ENCODE results near the gene GNAS. TPM values are rescaled to one million over a fixed set of nuclear protein-coding genes. Genes with fewer than 3 reads are reported as not detected.

Gene GNAS
- total RNA-seq, 1 donor, result 366 TPM

DNA sequence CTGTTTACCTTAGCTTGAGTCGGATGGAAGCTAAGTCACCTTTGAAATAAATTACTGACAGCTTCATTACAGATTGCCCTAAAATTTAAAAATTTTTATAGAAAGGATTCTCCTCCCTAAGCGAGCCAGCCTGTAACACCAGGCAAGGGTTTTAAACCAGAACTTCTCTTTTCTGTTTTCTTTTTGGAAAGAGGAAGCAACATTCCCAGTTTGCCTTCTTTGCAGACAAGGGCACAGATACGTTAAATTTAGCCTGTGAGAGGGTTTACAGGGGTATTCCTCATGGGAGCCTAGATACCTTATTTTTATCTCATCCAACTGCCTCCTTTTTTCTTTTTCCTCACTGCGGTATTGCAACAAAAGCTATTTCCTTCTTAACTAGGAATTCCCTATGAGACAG is 45.0 kb downstream of the GNAS start:
- Histone ChIP-seq H3K4me1 (ENCODE audit: insufficient read depth, low read length) (peaks cover 36% of the 10 kb centered on the region), H3K79me2 (ENCODE audit: insufficient read depth, low read length) (peaks cover 100% of the 10 kb centered on the region), H3K9me3 (ENCODE audit: low read depth, low read length) (no peaks in the 10 kb centered on the region), H4K20me1 (ENCODE audit: insufficient read depth, low read length) (peaks cover 69% of the 10 kb centered on the region), H3K4me3 (ENCODE audit: insufficient read depth, low read length) (no peak overlapping the region), H3K27ac (ENCODE audit: low read depth, low read length) (no peak overlapping the region), H3K27me3 (ENCODE audit: insufficient read depth, low read length) (no peaks in the 10 kb centered on the region), H3K4me2 (ENCODE audit: insufficient read depth, low read length) (no peak overlapping the region), H2AFZ (ENCODE audit: low read length) (no peak overlapping the region), H3K36me3 (ENCODE audit: insufficient read depth, low read length) (peaks cover 32% of the 10 kb centered on the region)
- TF ChIP-seq, protein P1, sequence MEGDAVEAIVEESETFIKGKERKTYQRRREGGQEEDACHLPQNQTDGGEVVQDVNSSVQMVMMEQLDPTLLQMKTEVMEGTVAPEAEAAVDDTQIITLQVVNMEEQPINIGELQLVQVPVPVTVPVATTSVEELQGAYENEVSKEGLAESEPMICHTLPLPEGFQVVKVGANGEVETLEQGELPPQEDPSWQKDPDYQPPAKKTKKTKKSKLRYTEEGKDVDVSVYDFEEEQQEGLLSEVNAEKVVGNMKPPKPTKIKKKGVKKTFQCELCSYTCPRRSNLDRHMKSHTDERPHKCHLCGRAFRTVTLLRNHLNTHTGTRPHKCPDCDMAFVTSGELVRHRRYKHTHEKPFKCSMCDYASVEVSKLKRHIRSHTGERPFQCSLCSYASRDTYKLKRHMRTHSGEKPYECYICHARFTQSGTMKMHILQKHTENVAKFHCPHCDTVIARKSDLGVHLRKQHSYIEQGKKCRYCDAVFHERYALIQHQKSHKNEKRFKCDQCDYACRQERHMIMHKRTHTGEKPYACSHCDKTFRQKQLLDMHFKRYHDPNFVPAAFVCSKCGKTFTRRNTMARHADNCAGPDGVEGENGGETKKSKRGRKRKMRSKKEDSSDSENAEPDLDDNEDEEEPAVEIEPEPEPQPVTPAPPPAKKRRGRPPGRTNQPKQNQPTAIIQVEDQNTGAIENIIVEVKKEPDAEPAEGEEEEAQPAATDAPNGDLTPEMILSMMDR (IDR thresholded peaks at IDR 0.05; ENCODE audit: extremely low read depth, low read depth, low read length), result no peak
- DNase-seq (ENCODE audit: insufficient read length, low spot score, missing footprints), result no peak

DNA sequence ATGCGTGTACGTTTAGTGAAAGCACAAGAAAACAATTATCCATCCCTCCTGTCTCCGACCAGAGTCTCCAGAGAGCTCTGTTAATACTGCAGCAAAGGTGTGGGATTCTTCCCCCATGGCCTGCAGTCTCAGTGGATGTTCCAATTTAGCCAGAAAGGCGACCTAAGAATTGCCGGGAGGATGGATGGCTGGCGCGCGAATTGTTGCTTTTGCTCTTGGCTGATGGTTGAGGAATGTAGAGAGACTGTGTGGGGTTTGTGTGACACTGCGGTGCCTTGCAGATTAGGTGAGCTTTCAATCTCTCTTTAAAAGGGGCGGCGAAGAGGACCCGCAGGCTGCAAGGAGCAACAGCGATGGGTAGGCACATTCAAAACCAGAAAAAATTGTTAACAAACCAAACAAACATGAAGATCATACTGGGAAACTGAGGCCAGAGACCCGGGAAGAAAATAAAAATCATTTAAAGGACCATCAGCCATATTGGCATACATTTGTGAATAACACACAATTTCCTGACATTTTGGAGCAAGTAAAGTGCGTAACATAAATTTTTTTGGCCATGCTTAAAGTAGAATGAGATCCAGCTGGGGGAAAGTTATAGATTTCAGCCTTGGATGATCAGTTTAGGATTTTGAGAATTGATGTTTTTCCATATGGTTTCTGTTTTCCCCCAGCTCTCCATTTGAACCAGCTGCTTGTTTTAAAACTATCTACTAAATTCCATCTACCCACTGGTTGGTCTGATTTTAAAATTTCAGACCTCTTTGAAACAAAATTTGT is 46.3 kb downstream of the GNAS start:
- Histone ChIP-seq H3K27ac (ENCODE audit: low read depth, low read length) (no peak overlapping the region), H3K4me1 (ENCODE audit: insufficient read depth, low read length) (peaks cover 28% of the 10 kb centered on the region), H3K79me2 (ENCODE audit: insufficient read depth, low read length) (peaks cover 98% of the 10 kb centered on the region), H3K4me2 (ENCODE audit: insufficient read depth, low read length) (no peak overlapping the region), H4K20me1 (ENCODE audit: insufficient read depth, low read length) (peaks cover 68% of the 10 kb centered on the region), H3K27me3 (ENCODE audit: insufficient read depth, low read length) (no peaks in the 10 kb centered on the region), H3K9me3 (ENCODE audit: low read depth, low read length) (no peaks in the 10 kb centered on the region), H3K36me3 (ENCODE audit: insufficient read depth, low read length) (peaks cover 39% of the 10 kb centered on the region), H2AFZ (ENCODE audit: low read length) (no peak overlapping the region), H3K4me3 (ENCODE audit: insufficient read depth, low read length) (no peak overlapping the region)
- no peak for DNase-seq (ENCODE audit: insufficient read length, low spot score, missing footprints)
- TF ChIP-seq, protein P1 (IDR thresholded peaks at IDR 0.05; ENCODE audit: extremely low read depth, low read depth, low read length), result no peak

DNA sequence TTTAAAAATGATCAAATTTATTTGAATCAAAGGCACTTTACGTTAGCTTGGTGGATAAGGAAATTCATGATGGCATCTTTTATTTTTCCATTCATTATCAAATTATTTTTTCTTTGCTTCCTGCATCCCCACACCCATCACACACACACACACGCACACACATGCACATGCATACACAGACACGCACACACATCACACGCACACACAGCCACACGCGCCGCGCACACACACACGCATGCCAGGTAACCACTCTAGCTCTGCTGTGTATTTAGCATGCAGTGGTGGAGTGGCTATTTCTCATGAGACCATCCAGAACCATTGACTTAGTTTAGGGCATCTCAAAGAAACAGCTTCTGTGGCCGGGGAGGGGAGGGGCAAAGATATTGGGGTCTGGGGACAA is 47.0 kb downstream of the GNAS start:
- no peak for DNase-seq (ENCODE audit: insufficient read length, low spot score, missing footprints)
- Histone ChIP-seq H3K9me3 (ENCODE audit: low read depth, low read length) (no peaks in the 10 kb centered on the region), H3K79me2 (ENCODE audit: insufficient read depth, low read length) (peaks cover 97% of the 10 kb centered on the region), H3K4me3 (ENCODE audit: insufficient read depth, low read length) (no peak overlapping the region), H3K36me3 (ENCODE audit: insufficient read depth, low read length) (peaks cover 46% of the 10 kb centered on the region), H2AFZ (ENCODE audit: low read length) (no peak overlapping the region), H3K4me1 (ENCODE audit: insufficient read depth, low read length) (peaks cover 21% of the 10 kb centered on the region), H3K27me3 (ENCODE audit: insufficient read depth, low read length) (no peaks in the 10 kb centered on the region), H4K20me1 (ENCODE audit: insufficient read depth, low read length) (peaks cover 68% of the 10 kb centered on the region), H3K4me2 (ENCODE audit: insufficient read depth, low read length) (no peak overlapping the region), H3K27ac (ENCODE audit: low read depth, low read length) (no peak overlapping the region)
- TF ChIP-seq, protein P1 (IDR thresholded peaks at IDR 0.05; ENCODE audit: extremely low read depth, low read depth, low read length), result no peak

DNA sequence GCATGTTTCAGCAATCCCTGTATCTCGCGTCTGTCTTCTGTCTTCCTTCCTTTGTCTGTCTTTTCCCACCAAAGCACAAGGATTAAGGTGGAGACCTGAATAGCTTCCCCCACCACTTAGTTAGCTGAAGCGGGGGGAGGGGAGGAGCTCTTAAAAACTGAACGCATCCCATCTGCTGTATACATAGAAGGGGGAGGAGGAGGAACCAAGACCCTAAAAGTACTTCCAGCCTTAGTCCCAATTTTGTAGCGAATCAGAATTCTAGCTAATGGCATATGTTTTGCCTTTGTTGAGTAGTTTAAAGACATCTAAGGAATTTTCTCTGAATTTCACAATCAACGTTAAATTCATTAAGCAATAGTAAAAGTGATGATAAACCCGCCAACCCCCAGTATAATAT is 47.9 kb downstream of the GNAS start:
- DNase-seq (ENCODE audit: insufficient read length, low spot score, missing footprints), result no peak
- Histone ChIP-seq H3K36me3 (ENCODE audit: insufficient read depth, low read length) (peaks cover 54% of the 10 kb centered on the region), H2AFZ (ENCODE audit: low read length) (no peak overlapping the region), H3K27me3 (ENCODE audit: insufficient read depth, low read length) (no peaks in the 10 kb centered on the region), H3K9me3 (ENCODE audit: low read depth, low read length) (no peaks in the 10 kb centered on the region), H3K27ac (ENCODE audit: low read depth, low read length) (no peak overlapping the region), H4K20me1 (ENCODE audit: insufficient read depth, low read length) (peaks cover 59% of the 10 kb centered on the region), H3K79me2 (ENCODE audit: insufficient read depth, low read length) (peaks cover 96% of the 10 kb centered on the region), H3K4me3 (ENCODE audit: insufficient read depth, low read length) (no peak overlapping the region), H3K4me2 (ENCODE audit: insufficient read depth, low read length) (no peak overlapping the region), H3K4me1 (ENCODE audit: insufficient read depth, low read length) (peaks cover 12% of the 10 kb centered on the region)
- TF ChIP-seq, protein P1 (IDR thresholded peaks at IDR 0.05; ENCODE audit: extremely low read depth, low read depth, low read length), result no peak

Measured in osteoblast (primary cell).